GM12875 (cell line): ENCODE results near the gene LILRA5.

Source experiments
- H3K4me3 ChIP-seq: one replicate; pipeline ENCODE4 v1.5.1; 2011; ENCODE audit warnings: low read depth, low read length, control low read depth
- TF ChIP-seq, protein P1 (sequence below): IDR thresholded peaks from 2 replicates; pipeline ENCODE4 v1.5.1; 2011; ENCODE audit warnings: low read depth, mild to moderate bottlenecking, control low read depth, inconsistent platforms, low read length, moderate library complexity, borderline replicate concordance; ENCODE audit not compliant: insufficient read depth

Gene LILRA5

GRCh38 chr19:54257116-54257480, 55.9 kb downstream of the LILRA5 start, which contains the start of gene LILRB5:
LILRB5 (minus strand) TSS chr19:54257273; CDS start chr19:54257193, 80 bp downstream.
- TF ChIP-seq, protein P1, sequence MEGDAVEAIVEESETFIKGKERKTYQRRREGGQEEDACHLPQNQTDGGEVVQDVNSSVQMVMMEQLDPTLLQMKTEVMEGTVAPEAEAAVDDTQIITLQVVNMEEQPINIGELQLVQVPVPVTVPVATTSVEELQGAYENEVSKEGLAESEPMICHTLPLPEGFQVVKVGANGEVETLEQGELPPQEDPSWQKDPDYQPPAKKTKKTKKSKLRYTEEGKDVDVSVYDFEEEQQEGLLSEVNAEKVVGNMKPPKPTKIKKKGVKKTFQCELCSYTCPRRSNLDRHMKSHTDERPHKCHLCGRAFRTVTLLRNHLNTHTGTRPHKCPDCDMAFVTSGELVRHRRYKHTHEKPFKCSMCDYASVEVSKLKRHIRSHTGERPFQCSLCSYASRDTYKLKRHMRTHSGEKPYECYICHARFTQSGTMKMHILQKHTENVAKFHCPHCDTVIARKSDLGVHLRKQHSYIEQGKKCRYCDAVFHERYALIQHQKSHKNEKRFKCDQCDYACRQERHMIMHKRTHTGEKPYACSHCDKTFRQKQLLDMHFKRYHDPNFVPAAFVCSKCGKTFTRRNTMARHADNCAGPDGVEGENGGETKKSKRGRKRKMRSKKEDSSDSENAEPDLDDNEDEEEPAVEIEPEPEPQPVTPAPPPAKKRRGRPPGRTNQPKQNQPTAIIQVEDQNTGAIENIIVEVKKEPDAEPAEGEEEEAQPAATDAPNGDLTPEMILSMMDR: no peak
- H3K4me3 ChIP-seq: no peak within 1 kb of the TSS
